Left renal cortex interstitium (tissue), 4 donors: Measurements from ENCODE around the gene FLT4. TPM values are rescaled to one million over a fixed set of nuclear protein-coding genes. Genes with fewer than 3 reads are reported as not detected.
A peak's percentile ranks its signal among the peaks of the same experiment; 100 is the strongest.

Source experiments
- DNase-seq, 4 donors: peaks; one replicate each; pipeline ENCODE4 v3.0.0-alpha.2; 2013; ENCODE audit warnings: low read depth in 4 of 4, low spot score in 2 of 4, missing footprints in 1 of 4
- polyA plus RNA-seq, 4 donors: library from polyadenylated mRNA; unstranded; fragments of 120-200 nt; gene quantifications; one replicate each; pipeline ENCODE4 v1.2.1, GENCODE V29; 2013; ENCODE audit not compliant: insufficient read length in 4 of 4

The FLT4 gene
- polyA plus RNA-seq, 4 donors: 23.6 to 35.3 (median 30.6) TPM

DNA sequence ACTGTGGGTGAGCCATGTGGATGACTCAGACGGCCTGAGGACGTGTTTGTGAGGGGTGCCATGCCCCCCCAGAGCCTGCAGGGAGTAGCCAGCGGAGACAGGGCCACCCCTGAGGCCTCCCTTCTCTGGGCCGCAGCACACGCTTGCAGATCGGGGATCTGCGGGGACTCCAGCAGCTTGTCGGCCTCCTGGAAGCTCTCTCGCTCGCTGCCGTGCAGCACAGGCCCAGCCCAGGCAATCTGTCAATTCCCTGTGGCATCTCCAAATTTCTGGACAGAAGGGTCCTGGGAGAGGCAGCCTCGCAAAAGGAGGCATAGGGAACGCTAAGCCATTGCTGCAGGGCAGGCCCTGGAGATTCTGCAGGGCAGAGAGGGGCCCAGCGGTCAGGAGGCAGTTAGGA, 21.2 kb downstream of the FLT4 start:
- no peak for DNase-seq

- no peak for DNase-seq
These were observed 21.8 kb downstream of the FLT4 start for GRCh38 chr5:180627386-180628120.

GRCh38 chr5:180626661-180627385, 22.6 kb downstream of the FLT4 start:
- no peak for DNase-seq

DNA sequence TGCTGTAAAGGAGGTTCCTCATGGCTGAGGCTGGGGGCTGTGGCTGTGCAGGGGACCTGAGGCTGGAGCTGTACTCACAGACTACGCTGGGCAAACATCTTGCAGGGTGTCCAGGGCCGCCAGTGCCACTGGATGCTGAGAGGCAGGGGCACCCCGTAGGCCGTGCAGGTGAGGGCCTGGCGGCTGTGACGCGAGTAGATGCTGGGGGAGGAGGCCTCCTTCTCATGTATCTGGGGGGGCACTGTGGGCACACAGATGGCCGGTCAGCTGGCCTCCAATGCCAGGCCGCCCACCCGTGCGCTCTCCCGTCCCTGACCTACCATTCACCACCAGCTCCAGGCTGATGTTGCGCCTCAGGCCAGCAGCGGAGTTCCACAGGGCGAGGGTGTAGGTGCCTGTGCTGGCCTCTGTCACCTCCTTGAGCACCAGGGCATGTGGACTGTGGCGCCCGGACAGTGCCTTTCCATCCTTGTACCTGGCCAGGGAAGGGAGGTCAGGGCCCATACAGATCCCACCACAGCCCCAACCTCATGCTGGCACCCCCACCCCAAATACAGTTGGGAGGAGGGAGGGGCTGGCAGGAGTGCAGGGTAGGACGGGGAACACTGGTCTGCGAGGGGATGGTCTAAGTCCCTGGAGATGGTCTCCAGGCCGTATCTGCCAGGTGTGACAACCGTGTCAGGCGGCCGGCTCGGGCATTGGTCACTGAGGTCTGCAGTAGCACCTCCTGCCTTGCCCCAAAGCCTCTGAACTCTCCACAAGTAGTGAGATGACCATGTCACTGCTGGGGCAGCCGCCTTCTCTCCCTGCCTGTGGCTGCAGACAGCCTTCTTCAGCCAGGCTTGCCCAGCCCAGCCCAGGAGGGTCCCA, 23.4 kb downstream of the FLT4 start:
- DNase-seq: no peak

- DNase-seq: no peak
These were observed 24.1 kb downstream of the FLT4 start for GRCh38 chr5:180625125-180625790.

DNA sequence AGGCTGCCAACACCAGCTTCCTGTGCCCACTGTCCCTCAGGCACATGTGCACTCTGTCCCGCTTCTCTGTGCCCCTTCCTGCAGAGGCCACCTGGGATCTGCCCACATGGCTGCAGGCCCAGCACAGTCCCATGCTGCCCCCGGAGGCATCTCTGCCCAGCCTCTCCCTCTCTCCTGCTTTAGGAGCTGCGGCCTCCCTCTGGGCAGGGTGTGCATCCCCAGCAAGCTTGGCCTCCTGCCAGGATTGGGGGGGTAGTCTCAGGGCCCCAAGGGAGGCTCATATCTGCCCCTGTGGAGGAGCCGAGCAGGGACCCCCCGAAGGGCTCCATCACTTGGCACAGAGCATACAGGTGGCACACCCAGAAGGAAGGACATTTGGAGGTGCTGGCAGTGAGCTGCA, 24.8 kb downstream of the FLT4 start:
- no peak for DNase-seq

DNA sequence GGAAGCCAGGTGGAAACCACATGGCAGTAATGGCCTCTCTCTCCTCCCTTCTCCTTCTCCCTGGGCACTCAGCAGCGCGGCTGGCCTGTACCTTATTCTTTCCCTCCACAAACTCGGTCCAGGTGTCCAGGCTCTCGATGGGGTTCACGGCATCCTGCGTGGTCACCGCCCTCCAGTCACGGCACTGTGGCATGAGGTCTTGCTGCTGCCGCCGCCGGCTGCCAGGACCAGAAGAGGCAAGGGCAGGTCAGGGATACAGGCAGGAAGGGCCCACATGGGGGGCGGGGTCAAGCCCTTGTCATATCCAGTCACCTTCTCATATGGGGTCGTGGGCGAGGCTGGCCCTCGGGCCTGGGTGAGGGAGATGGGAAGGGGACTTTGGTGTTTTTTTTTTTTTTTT, 25.6 kb downstream of the FLT4 start:
- DNase-seq: no peak

- DNase-seq: no peak
These were observed 26.0 kb downstream of the FLT4 start for GRCh38 chr5:180623411-180623834.

DNA sequence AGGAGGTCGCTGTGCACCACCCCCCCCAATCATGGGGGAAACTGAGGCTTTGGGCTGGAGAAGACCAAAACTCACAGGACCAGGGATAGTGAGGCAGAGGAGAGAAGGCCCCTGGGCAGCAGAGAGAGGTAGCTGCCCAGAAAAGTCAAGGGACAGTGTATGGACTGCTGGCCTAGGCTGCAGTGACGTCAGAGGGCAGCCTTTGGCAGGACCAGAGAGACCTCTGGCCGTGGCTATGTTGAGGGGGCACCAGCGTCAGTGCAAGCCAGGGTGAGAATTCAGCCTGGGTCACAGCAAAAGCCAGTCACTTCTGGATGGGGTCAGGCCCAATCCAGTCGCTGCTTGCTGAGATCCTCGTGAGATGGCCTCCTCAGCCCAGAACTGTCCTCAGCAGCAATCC, 26.5 kb downstream of the FLT4 start:
- no peak for DNase-seq

GRCh38 chr5:180621311-180621710, 28.1 kb downstream of the FLT4 start:
- no peak for DNase-seq

- no peak for DNase-seq
These were observed 29.4 kb downstream of the FLT4 start for GRCh38 chr5:180620014-180620413.

- DNase-seq: no peak
These were observed 29.9 kb downstream of the FLT4 start for GRCh38 chr5:180619563-180619915.

DNA sequence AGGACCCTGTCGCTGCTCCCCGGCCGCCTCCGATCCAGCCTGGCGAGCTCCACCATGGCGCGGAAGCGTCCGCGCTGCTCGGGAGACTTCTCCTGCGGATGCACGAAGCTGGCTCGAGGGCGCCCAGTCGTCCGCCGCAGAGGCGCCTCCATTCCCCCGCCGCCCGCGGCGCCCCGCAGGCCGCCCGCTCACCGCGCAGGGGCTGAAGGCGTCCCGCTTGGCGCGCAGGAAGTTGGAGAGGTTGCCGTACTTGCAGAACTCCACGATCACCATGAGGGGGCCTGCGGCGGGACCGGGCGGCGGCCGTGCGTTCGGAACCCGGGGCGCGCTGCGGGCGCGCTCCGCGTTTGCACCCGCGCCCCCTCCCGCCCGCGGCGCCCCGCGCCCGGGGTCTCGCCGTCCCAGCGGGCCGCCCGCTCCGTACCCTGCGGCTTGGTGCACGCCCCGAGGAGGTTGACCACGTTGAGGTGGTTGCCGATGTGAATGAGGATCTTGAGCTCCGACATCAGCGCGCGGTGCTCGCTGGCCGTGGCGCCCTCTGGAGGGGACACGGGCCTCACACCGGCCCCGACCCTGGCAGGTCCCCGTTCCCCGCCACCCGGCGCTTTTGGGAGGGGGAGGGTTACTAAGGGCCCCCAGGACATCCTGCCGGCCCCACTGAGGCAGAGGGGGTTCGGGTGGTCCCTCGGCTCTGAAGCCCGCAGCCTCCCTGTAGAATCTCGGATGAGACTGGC, 30.4 kb downstream of the FLT4 start:
- DNase-seq: peak in 1 of 4 donors; percentile 33

GRCh38 chr5:180618487-180618828, 30.9 kb downstream of the FLT4 start:
- DNase-seq: no peak

- no peak for DNase-seq
These were observed 35.6 kb downstream of the FLT4 start for GRCh38 chr5:180613814-180614188.

DNA sequence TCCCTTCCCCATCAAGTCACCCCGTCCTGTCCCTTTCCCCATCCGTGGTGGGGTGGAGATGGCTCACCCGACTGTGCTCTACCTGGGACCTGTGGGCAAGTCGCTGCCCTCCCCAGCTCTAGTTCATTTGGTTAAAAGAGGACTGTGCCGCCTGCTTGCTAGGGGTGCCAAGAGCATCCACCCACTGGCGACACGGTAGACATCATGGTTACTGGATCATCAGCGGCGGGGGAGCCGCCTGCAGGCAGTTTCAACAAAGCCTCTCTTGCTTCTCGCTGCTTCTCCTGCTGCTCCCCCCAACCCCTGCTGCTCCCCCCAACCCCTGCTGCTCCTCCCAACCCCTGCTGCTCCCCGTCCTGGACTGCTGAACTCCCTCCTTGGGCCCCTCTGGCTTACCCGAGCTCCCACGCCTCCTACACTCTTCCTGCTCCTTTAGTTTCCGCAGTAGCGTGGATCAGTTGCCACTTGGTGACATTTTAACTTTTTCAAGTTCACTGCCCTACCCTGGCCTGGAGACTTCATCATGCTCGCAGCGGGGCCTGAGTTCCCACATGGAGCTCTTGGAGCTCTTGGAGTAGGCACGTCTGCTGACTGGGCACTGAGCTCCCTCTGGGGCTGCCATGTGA, 36.1 kb downstream of the FLT4 start:
- peak in 1 of 4 donors; percentile 34 for DNase-seq

DNA sequence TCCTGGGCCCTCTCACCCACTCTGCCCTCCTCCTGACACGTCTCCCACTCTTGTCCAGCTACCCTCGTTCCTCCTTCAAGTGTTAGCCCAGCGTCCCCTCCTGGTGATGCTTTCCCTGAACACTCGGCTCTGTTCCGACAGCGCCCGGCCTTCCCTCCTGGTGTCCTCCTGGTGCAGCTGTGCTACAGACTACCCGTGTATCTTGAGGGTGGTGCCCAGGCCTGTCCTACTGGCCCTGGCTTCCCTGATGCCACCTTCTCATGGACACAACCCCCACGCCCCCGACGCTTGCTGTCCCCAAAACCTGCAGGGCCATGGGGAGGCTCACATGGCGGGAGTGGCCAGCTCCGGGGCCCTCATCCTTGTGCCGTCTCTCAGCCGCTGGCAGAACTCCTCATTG, 36.7 kb downstream of the FLT4 start:
- no peak for DNase-seq

DNA sequence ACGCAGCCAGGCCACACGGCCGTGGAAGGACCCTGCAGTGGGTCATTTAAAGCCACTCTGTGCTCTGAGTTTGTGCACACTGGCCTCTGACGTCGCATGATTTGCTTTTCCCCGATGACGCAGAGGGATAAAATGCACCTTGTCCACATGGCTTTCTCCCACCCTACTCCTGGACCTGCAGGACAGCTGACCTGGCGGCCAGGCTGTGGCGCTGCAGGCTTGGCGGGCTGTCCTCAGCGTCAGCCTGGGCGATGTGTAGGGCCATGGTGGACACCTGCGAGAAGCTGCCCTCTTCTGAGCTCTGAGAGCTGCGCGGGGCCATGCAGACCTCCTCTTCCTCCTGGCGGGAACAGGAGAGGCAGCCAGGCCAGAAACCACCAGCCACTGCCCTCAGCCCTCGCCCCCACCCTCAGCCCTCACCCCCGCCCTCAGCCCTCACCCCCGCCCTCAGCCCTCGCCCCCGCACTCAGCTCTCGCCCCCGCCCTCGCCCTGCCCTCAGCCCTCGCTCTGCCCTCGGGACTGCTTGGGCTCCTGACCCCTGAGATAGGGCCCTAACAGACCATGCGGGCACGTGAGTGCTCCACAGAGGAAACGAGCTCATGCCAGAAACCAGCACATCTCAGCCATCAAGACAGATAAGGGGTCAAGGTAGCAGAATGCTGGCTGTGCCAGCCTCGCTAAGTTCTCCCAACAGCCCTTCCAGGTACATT, 38.1 kb downstream of the FLT4 start:
- no peak for DNase-seq
